ENCODE measurements around the gene GPC6.
"Not testable (repeated sequence)": the region's sequence is repeated elsewhere in the genome, so short reads cannot be mapped to it uniquely, and the experiment has no call there.

Gene GPC6

DNA sequence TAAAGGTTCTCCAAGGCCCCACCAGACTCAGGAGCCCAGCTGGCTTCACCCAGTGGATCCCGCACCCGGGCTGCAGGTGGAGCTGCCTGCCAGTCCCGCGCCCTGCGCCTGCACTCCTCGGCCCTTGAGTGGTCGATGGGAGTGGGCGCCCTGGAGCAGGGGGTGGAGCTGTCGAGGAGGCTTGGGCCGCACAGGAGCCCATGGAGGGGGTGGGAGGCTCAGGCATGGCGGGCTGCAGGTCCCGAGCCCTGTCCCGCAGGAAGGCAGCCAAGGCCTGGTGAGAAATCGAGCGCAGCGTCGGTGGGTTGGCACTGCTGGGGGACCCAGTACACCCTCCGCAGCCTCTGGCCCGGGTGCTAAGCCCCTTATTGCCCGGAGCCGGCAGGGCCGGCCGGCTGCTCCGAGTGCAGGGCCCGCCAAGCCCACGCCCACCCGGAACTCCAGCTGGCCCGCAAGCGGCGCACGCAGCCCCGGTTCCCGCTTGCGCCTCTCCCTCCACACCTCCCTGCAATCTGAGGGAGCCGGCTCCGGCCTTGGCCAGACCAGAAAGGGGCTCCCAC, 228.1 kb downstream of the GPC6 start:
- not testable (repeated sequence) for DNase-seq

- DNase-seq = no peak
Measured at GRCh38 chr13:93455861-93456260, 229.3 kb downstream of the GPC6 start.

DNA sequence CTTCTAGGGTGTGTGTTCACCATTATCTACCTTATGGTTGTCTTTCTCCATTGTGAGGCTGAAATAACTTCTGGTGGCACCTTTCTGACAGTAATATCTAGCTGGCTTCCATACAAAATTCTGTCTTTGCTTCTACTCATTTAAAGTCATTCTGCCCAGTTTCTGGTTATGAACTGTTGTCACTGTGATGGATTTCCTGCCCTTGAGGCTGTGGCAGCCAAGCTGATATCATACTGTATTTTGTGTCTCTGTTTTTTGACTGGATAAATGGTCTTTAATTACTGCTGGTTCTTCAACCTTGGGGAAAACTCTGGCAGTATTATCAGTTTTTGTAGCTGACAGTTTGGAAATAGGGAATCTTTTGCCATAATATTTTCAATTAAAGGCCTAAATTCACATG, 233.4 kb downstream of the GPC6 start:
- DNase-seq = no peak

DNA sequence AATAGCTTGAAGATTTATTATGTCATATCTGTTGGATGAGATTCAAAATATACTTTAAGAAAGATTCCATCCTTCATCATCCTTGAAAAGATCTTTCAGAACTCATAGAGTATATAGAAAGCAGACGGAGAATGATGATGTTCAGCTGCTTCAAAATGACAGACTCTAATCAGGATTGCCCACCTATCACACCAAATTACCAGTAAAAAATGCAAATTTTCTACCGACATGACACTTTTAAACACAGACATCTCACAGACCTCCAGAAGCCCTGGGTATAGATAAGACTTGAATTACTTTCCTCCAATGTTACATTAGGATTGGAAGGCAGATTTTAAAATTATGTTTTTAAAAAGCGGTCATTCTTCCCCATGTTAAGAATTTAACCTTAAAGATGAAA, 235.5 kb downstream of the GPC6 start:
- no peak for DNase-seq

DNA sequence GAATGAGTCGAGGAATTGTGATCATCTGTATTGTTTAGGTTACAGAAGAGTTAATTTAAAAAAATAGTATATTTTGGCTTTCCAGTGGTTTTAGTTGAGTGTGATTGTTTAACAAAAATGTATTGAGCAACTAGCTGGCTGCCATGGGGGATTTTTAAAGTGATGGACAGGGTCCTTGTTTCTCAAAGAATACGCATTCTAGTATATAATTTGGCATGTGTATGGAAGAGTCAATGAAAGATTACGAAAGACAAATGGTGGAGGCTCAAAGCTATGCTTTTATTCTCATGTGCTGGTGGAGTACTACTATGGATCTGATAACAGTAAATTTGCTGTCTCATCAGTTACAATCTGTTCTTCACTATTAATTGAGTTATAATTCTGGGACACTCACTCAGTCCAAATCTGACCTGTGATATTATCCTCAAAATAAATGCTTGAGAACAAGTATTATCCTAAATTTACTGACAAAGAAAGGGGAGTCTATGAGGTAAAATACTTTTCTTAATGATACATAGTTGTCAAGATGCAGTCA, 240.0 kb downstream of the GPC6 start:
- no peak for DNase-seq

GRCh38 chr13:93467175-93467574, 240.6 kb downstream of the GPC6 start:
- no peak for DNase-seq

- DNase-seq = no peak
Measured at GRCh38 chr13:93468433-93468832, 241.8 kb downstream of the GPC6 start.

- no peak for DNase-seq
Measured at GRCh38 chr13:93472296-93472695, 245.7 kb downstream of the GPC6 start.

DNA sequence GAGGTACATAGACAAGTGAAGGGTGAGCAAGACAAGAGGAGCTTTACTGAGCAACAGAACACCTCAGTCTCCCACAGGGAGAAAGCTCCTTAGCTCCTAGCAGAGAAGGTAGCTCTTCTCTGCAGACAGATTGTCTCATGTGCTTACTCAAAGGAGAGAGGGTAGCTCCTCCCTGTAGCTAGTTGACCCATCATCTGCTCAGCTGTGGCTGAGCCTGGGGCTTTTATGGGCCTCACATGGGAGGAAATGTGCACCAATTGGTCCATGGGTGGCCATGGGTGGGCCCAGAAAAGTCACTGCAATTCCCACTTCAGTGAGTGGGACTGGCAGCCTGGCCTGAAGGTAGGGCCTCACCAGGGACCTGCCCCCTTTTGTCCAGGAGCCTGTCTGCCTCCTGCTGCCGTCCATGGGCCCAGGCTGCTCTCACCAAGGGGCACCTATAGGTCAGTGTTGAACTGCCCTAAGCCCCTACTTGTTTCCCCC, 246.2 kb downstream of the GPC6 start:
- DNase-seq = no peak

GRCh38 chr13:93473441-93474270, 247.0 kb downstream of the GPC6 start:
- no peak for DNase-seq

- DNase-seq = no peak
Measured at GRCh38 chr13:93476175-93476574, 249.6 kb downstream of the GPC6 start.

- DNase-seq = no peak
Measured at GRCh38 chr13:93477238-93477637, 250.6 kb downstream of the GPC6 start.

GRCh38 chr13:93480553-93481106, 254.0 kb downstream of the GPC6 start:
- DNase-seq = no peak

GRCh38 chr13:93496117-93496516, 269.5 kb downstream of the GPC6 start:
- DNase-seq = not testable (repeated sequence)

DNA sequence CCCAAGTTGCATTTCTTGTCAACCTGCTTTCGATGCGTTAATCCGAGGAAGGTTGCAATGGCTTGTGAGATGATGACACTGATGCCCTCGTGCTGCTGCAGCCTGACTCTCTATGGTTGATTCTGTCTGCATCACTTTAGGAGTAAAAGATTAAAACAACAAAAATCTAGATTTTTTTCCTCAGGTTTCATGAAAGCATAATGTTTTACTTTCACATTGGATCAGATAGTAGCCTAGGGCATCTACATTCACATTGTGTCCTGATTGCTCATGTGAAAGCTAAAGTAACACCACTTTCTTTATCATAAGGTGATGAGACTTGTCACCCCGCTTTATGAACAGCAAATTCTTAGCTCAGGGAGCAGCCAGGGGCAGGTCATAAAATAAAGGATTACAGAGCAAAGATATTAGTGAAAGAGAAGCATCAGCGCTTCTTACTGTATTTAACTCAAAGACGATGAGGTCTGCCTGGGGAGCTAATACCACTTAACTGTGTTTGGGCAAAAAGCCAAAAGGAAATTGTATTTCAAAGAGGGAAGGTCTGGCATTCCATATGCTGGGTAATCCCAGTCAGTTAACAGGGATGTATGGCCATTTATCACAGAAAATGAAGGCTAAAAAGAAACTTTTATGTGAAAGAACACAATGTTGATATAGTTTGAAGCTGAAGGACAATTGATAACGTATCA, 270.5 kb downstream of the GPC6 start:
- no peak for DNase-seq

DNA sequence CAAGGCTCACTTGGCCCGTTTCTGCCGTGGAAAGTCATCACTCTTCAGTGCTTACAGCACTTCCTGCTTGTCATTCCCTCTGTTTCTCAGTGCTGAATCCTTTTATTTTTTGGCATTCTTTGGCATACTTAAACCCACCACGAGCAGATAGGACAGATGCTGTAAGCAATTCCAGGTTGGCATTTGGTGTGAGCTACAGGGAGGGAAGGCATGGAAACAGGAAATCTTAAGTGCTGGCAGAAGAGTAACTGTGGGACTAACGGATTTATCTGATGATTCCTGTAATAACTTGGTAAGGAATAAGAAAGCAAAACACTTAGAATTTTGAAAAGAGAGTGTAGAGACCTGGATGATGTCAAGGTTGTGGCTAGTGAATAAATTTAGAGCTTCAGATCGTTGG, 273.4 kb downstream of the GPC6 start:
- no peak for DNase-seq

- DNase-seq = no peak
Measured at GRCh38 chr13:93502071-93502470, 275.5 kb downstream of the GPC6 start.

DNA sequence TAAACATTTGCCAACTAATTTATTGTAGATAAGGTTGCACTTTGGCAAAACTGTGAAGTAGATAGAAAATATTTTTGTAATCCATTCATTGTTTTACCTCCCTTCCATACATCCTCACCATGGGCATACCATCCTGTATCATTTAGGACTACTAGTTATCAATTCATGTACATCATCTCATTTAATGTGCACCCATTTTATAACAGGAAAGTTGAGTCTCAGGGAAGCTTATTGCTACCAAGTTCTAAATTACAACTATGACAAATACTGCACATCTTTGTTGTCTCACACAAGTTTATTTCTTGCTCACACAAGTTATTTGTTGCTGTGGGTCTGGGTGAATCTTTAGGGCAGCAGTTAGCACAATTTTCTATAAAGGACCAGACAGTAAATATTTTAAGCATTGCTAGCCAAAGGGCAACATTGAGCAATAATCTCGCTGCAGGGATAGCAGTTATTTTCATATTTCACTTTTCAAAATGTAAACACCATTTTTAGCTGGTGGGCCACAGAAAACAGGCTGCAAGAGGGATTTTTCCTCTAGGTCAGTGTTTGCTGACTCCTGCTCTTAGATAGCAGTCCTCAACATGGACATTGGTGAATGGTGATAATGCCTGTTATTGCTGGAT, 276.5 kb downstream of the GPC6 start:
- DNase-seq = no peak

DNA sequence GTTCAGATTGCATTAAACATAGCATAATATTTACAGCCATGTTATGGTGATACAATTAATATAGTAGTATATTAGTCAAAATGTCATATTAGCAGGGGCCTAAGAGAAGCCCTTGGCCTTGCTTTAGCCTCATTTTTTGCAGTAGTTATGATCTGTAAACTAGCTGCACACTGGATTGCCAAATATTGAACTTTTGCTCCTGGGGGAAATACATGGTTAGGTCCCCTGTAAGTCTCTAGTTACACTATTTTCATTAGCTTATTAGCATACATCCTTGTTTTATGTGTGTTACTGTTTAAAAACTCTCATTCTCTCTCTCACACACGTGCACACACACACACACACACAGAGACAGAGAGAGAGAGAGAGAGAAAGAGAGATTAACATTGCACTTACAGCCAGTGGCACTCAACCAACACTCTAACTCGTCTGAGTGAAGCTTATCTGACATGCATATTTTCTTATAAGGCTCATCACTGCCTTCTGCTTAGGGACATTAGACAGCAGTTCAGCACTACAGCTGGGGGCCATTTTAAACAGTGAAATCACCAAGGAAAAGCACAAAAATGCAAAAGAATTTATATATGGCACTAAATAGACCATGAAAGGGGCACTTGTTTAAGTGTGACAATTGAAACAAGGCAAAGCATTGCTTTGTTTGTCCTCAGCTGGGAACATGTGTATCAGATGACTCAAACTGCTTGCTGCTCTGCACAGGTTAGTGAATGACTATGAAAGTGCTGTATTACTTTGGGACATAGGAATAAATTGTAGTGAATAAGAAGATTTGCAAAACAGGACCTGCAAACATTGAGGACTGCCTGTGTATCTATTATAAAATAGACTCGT, 278.7 kb downstream of the GPC6 start:
- no peak for DNase-seq

- DNase-seq = no peak
Measured at GRCh38 chr13:93511011-93511410, 284.4 kb downstream of the GPC6 start.

DNA sequence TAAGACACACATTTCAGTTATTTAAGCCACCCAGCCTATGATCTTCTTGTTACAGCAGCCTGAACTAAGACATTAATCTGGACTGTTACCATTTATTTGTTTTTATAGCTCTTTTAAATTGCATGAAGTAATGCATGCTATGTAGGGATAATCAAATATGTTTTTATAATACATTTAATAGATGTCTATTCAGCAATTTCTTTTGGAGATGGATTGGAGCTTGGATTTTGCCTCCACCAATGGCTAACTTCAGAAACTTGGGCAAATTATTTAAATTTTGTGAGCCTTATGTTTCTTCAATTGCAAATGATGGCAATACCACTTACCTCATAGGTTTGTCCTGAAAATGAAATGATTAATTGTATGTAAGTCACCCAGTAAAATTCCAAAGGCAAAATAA, 288.7 kb downstream of the GPC6 start:
- no peak for DNase-seq

GRCh38 chr13:93517658-93518057, 291.1 kb downstream of the GPC6 start:
- no peak for DNase-seq
